Neural cell (in vitro differentiated cells): ENCODE measurements around the gene PDE2A. TPM values are rescaled to one million over a fixed set of nuclear protein-coding genes. Genes with fewer than 3 reads are reported as not detected.

Experiments
- H2AFZ ChIP-seq: fragments of 200-600, 300-800 bp; sonication (generic), shearing (Covaris generic); 2 replicates; pipeline ENCODE4 v1.6.0; 2014; ENCODE audit warnings: low read depth, mild to moderate bottlenecking, antibody characterized with exemption, low read length, moderate library complexity
- H3F3A ChIP-seq: fragments of 200-600 bp; shearing (Covaris generic); 2 replicates; pipeline ENCODE4 v1.6.1; 2016; ENCODE audit warnings: mild to moderate bottlenecking, moderate library complexity, mixed read lengths, antibody characterized with exemption, low read length; ENCODE audit not compliant: insufficient read depth, poor library complexity, severe bottlenecking
- H3K27ac ChIP-seq: fragments of 200-600, 300-800 bp; sonication (generic), shearing (Covaris generic); 2 replicates; pipeline ENCODE4 v1.5.1; 2014; ENCODE audit warnings: mild to moderate bottlenecking, low read length, moderate library complexity
- H3K27me3 ChIP-seq: fragments of 300-800, 200-600 bp; sonication (generic), shearing (Covaris generic); 2 replicates; pipeline ENCODE4 v1.6.0; 2014; ENCODE audit warnings: mild to moderate bottlenecking, low read depth, low read length, moderate library complexity; ENCODE audit not compliant: insufficient read depth
- H3K36me3 ChIP-seq: fragments of 300-800, 200-600 bp; sonication (generic), shearing (Covaris generic); 2 replicates; pipeline ENCODE4 v1.5.1; 2014; ENCODE audit warnings: mild to moderate bottlenecking, antibody characterized with exemption, low read length, moderate library complexity; ENCODE audit not compliant: insufficient read depth
- H3K4me2 ChIP-seq: fragments of 300-800, 200-600 bp; sonication (generic), shearing (Covaris generic); 2 replicates; pipeline ENCODE4 v1.6.0; 2014; ENCODE audit warnings: mild to moderate bottlenecking, low read length
- H3K4me3 ChIP-seq: fragments of 300-800, 200-600 bp; sonication (generic), shearing (Covaris generic); 2 replicates; pipeline ENCODE4 v1.5.1; 2014; ENCODE audit warnings: mild to moderate bottlenecking, low read length, moderate library complexity
- H3K79me2 ChIP-seq: fragments of 200-600 bp; shearing (Covaris generic); replicated peaks from 2 replicates; pipeline ENCODE4 v1.6.0; 2014; ENCODE audit warnings: mild to moderate bottlenecking, low read length, moderate library complexity; ENCODE audit not compliant: insufficient read depth
- H3K9ac ChIP-seq: fragments of 300-800, 200-600 bp; sonication (generic), shearing (Covaris generic); 2 replicates; pipeline ENCODE4 v1.6.1; 2016; ENCODE audit warnings: mild to moderate bottlenecking, low read length, mixed read lengths
- H3K9me2 ChIP-seq: fragments of 200-600 bp; shearing (Covaris generic); 2 replicates; pipeline ENCODE4 v1.6.1; 2016; ENCODE audit warnings: mild to moderate bottlenecking, low read length, mixed read lengths; ENCODE audit not compliant: insufficient read depth
- H3K9me3 ChIP-seq: fragments of 200-600, 300-800 bp; sonication (generic), shearing (Covaris generic); 2 replicates; pipeline ENCODE4 v1.6.1; 2016; ENCODE audit warnings: mild to moderate bottlenecking, mixed run types, low read length, moderate library complexity, mixed read lengths
- H4K20me1 ChIP-seq: fragments of 200-600 bp; shearing (Covaris generic); 2 replicates; pipeline ENCODE4 v1.6.1; 2016; ENCODE audit warnings: mild to moderate bottlenecking, mixed run types; ENCODE audit not compliant: insufficient read depth
- CTCF ChIP-seq: fragments of 450-650 bp; IDR thresholded peaks from 2 replicates; pipeline ENCODE4 v1.5.1; 2014; ENCODE audit warnings: antibody characterized with exemption, mild to moderate bottlenecking, moderate library complexity; ENCODE audit not compliant: poor library complexity, severe bottlenecking
- EP300 ChIP-seq: fragments of 450-650 bp; conservative IDR thresholded peaks from 2 replicates; pipeline ENCODE4 v1.6.1; 2014; ENCODE audit warnings: antibody characterized with exemption, mild to moderate bottlenecking, moderate library complexity; ENCODE audit not compliant: poor library complexity, severe bottlenecking
- EZH2 ChIP-seq: fragments of 200-600, 300-800 bp; shearing (Covaris generic), sonication (generic); IDR thresholded peaks from 2 replicates; pipeline ENCODE4 v1.6.1; 2014; ENCODE audit warnings: antibody characterized with exemption, low read length, borderline replicate concordance, mild to moderate bottlenecking; ENCODE audit not compliant: insufficient read depth, poor library complexity, severe bottlenecking
- MXI1 ChIP-seq: fragments of 450-650 bp; conservative IDR thresholded peaks from 2 replicates; pipeline ENCODE4 v1.6.1; 2014; ENCODE audit warnings: antibody characterized with exemption, mild to moderate bottlenecking; ENCODE audit not compliant: poor library complexity, severe bottlenecking
- POLR2AphosphoS5 ChIP-seq: IDR thresholded peaks from 2 replicates; pipeline ENCODE4 v1.6.1; 2012
- RAD21 ChIP-seq: fragments of 450-650 bp; conservative IDR thresholded peaks from 2 replicates; pipeline ENCODE4 v1.6.1; 2014; ENCODE audit warnings: antibody characterized with exemption, mild to moderate bottlenecking, moderate library complexity
- REST ChIP-seq: IDR thresholded peaks from 2 replicates; pipeline ENCODE4 v1.6.1; 2012; ENCODE audit warnings: borderline replicate concordance
- SMC3 ChIP-seq: fragments of 450-650 bp; conservative IDR thresholded peaks from 2 replicates; pipeline ENCODE4 v1.6.1; 2014; ENCODE audit warnings: antibody characterized with exemption, mild to moderate bottlenecking, moderate library complexity; ENCODE audit not compliant: poor library complexity
- TAF1 ChIP-seq: IDR thresholded peaks from 2 replicates; pipeline ENCODE4 v1.6.1; 2012; ENCODE audit warnings: low read depth
- polyA plus RNA-seq: library from polyadenylated mRNA; depleted of rRNA; stranded (reverse); fragments of >200 nt; gene quantifications from 2 replicates; pipeline ENCODE4 v1.2.3, GENCODE V29; 2014

PDE2A gene
- polyA plus RNA-seq, 1 donor from 2014 or later = 11.6 TPM

- Histone ChIP-seq H3K9ac (no peak overlapping the region), H4K20me1 (no peaks in the 10 kb centered on the region), H3K4me2 (no peak overlapping the region), H3K27me3 (no peaks in the 10 kb centered on the region), H3F3A (no peaks in the 10 kb centered on the region), H3K36me3 (no peaks in the 10 kb centered on the region), H3K9me2 (no peaks in the 10 kb centered on the region), H3K4me3 (no peak overlapping the region), H3K27ac (no peak overlapping the region), H3K79me2 (no peaks in the 10 kb centered on the region), H3K9me3 (no peaks in the 10 kb centered on the region), H2AFZ (no peak overlapping the region)
- TF ChIP-seq EZH2 (no peak), MXI1 (no peak), TAF1 (no peak), RAD21 (no peak), EP300 (no peak), POLR2AphosphoS5 (no peak), REST (no peak), CTCF (no peak)
Measured at GRCh38 chr11:72720784-72721183, 46.6 kb upstream of the PDE2A start.

GRCh38 chr11:72720047-72720446, 45.8 kb upstream of the PDE2A start:
- H3K79me2 ChIP-seq = no peaks in the 10 kb centered on the region
- H3K4me3 ChIP-seq = no peak overlapping the region
- no peak overlapping the region for H3K4me2 ChIP-seq
- no peak for TF ChIP-seq CTCF
- TF ChIP-seq EZH2 = no peak
- no peak for TF ChIP-seq SMC3
- no peak for TF ChIP-seq REST
- no peak for TF ChIP-seq EP300
- no peak for TF ChIP-seq TAF1
- TF ChIP-seq MXI1 = no peak
- no peak for TF ChIP-seq RAD21
- TF ChIP-seq POLR2AphosphoS5 = no peak
- H3K9ac ChIP-seq = no peak overlapping the region
- no peak overlapping the region for H3K27ac ChIP-seq
- H3K27me3 ChIP-seq = no peaks in the 10 kb centered on the region
- no peaks in the 10 kb centered on the region for H3F3A ChIP-seq
- no peaks in the 10 kb centered on the region for H3K9me3 ChIP-seq
- no peaks in the 10 kb centered on the region for H3K9me2 ChIP-seq
- H2AFZ ChIP-seq = no peak overlapping the region
- no peaks in the 10 kb centered on the region for H4K20me1 ChIP-seq
- H3K36me3 ChIP-seq = no peaks in the 10 kb centered on the region
